ENCODE data around the gene PAK1.

Gene PAK1

GRCh38 chr11:77435972-77436371 lies 37.9 kb downstream of the PAK1 start:
- no peak for DNase-seq

DNA sequence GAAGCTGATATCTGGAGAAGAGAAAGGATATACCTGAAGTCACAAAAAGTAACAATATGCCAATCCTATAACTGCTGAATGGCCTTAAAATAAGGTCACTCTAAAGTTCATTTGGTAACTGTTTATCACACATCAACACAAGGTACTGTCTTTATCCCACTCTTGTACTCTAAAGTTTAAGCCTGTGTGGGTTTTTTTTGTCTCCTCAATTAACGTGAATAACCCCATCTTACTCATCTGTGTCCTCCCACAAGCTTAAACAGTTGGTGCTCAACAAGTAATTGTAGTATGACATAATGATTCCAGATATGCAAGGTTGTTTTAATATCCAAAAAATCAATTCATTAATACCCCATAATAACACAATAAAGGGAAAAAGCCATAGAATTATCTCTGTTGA lies 42.1 kb downstream of the PAK1 start:
- DNase-seq: no peak

DNA sequence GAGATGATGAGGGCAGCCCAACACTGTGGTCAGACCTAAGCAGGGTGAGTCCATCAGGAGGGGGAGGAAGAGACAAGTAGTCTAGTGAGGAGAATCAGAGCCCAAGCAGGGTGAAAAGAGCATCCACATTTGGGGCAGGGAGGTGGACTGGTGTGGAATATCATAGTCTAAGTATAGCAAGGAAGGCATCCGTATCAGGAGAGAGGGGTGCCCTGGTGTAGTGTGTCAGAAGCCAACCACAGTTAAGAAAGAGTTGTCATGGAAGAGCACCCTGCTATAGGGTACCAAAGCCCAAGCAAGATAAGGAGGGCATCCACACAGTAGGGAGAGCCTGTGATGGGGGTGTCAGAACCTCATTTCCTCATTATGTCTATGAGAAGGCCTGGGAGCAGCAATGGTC lies 45.3 kb downstream of the PAK1 start:
- no peak for DNase-seq

GRCh38 chr11:77425346-77425745 lies 48.5 kb downstream of the PAK1 start:
- no peak for DNase-seq

DNA sequence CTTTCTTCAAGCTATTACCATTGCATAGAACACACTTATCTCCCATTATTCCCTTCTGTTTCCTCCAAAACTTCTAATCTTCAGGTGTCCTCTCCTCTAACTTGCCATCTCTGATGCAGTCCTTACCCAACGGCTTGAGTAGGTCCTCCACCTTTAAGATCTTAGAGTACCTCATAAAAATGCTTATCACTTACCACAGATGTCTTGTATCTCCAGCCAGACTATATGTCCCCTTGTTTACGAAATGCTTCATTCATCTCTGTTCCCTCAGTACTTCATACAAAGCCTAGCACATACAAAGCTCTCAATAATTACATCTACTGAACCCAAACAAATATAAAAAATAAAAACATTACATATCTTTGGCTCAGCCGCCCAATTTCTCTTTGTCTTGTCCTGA lies 49.2 kb downstream of the PAK1 start:
- no peak for DNase-seq

DNA sequence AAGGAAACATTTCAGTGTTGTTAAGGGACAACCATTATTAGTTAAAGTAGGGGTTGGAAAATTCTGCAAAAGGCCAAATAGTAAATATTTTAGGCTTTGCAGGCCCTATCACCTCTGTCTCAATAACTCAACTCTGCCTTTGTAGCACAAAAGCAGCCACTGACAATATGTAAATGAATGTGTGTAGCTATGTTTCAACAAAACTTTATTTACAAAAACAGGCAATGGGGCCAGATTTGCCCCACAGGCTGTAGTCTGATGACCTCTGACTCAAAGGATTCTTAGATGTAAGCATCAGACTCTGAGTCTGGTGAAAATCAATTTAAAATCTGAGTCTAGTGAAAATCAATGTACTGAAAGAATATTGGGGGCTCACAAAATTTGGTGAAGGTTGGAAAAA lies 50.3 kb downstream of the PAK1 start:
- DNase-seq: no peak

DNA sequence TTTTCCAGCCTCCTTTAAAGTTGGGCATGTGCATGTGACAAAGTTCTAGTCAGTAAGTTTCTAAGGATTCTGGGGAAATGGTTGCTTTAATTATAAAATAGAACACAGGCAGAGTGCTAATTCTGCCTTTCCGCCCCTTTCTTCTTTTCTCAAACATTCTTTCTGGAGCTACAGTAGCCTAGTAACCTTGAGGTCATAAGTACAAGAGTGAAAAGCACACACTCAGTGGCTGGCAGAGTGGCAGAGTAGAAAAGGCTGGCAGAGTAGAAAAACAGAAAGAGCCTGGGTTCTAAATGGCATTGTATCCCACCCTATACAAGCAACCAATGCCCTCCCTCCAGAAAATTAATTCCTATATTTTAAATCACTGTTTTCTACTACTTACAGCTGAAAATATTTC lies 51.2 kb downstream of the PAK1 start:
- DNase-seq: no peak

GRCh38 chr11:77421041-77421723 lies 52.7 kb downstream of the PAK1 start:
- DNase-seq: no peak

DNA sequence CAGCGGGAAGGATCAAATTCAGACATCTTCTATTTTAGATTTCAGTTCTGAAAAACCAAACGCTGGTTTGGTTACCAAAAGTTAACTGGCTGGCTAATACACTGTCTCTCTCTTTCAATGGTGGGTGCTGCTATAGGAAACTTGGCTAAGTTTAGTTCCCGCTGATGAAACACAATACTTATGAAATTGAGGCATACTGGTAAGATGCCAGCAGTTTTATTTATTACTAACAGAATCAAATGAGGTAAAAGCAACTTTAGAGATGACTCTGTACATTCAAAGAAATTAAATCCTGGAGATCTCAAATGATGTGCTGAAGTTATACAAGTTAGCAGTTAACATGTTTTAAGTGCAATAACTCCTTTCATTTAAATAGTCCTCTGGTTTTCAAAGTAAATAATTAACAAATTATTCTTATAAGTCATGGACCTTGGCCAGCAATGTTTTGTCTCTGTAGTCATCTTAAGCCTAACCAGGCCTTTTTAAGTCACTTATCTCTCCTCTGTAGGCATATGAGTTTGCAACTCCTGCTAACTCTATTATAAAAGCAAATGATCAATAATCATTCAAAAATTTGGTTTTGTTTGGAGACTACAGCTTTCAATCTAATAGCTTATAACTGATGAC lies 54.8 kb downstream of the PAK1 start:
- no peak for DNase-seq

GRCh38 chr11:77418155-77418970 lies 55.5 kb downstream of the PAK1 start:
- no peak for DNase-seq

GRCh38 chr11:77416357-77416756 lies 57.5 kb downstream of the PAK1 start:
- no peak for DNase-seq

GRCh38 chr11:77413850-77414460 lies 59.9 kb downstream of the PAK1 start:
- DNase-seq: no peak

- DNase-seq: no peak
Observed at GRCh38 chr11:77412814-77413213, 61.1 kb downstream of the PAK1 start.

GRCh38 chr11:77411717-77412441 lies 62.0 kb downstream of the PAK1 start:
- DNase-seq: peak; percentile 74 to 75

DNA sequence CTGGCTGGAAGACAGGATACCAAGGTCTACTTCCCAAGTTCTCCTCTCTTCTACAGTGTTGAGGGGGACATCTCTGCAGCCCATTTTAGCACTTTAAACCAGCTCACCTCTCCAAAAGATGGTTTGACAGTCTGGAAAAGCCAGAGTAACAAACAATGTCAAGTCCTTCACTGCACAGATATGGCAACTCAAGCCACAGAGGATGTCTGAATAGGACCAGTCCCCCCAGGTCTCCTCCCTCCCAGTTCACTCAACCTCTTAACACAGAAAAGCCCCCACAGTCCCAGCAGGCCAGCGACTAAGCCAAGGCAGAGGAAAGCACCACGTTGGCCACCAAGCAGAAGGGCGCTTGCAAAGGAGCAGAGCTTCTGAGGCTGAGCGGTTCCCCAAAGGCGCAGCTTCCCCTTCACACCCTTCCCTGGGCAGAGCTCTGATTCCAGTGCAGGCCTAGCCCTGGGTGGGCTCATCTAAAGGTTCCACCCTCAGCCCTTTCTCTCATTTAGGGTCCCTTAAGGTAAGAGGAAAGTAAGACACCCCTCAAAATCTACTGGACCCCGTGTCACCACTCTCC lies 62.7 kb downstream of the PAK1 start:
- peak; percentile 4 to 6 for DNase-seq

DNA sequence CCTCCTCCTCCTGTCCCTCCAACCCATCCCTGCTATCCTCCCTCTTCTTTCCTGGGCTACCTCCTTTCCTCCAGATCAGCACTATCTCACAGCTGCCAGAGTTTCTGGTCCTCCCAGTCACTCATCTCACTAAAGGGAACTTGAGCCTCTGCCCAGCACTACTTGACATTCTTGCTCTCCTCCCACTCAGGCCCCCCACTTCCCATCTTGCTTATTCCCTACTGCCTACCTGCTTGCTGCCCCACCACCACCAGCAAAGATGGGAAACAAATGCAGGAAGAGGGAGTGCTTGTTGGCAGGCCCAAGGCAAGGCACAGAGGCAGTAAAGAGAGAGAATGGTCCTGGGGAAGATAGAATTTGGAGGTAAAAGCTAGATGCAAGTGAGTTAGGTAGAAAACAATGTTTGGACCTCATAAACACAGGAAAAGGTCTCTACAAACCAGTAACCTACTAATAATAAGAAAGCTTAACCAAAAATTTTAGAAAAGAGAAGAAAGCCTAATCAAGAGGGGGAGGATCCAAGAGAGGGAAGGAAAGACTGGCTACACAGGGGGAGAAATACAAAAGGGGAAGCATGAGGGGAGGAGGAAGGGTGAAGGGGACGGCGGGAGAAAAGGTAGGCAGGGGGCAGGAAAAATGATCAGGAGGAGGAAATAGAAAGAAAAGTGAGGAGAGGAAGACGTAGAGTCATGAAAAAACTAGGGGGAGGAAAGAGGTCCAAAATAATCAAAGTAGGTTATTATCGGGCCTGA lies 63.6 kb downstream of the PAK1 start:
- no peak for DNase-seq

- no peak for DNase-seq
Observed at GRCh38 chr11:77409046-77409445, 64.8 kb downstream of the PAK1 start.

DNA sequence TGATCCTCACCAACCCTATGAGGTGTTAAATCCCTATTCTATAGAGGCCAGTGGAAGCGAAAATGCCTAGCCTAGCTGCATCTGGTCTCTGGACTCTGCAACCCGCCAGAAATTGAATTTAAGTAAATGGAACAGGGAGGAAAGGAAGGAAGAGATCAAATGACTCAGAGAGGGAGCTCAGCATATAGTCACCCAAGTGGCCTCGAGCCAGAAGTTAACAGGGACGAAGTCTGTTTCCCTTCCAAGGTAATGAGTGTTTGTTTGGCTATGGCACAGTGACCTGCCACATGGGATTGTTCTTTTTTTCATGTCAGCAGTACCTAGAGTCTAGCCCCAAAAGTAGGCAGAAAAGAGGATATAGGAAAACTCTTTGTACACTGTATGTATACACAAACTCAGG lies 66.3 kb downstream of the PAK1 start:
- DNase-seq: no peak

DNA sequence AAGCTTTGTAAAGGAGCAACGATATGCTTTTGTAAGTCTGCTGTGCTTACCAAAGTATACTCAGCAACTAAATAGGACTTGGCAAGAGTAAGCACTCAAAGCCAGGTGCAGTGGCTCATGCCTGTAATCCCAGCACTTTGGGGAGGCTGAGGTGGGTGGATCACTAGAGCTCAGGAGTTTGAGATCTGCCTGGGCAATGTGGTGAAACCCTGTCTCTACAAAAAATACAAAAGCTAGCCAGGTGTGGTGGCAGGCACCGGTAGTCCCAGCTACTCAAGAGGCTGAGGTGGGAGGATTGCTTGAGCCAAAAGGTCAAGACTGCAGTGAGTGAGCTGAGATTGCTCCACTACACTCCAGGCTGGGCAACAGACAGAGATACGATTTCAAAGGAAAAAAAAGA lies 67.5 kb downstream of the PAK1 start:
- DNase-seq: no peak

DNA sequence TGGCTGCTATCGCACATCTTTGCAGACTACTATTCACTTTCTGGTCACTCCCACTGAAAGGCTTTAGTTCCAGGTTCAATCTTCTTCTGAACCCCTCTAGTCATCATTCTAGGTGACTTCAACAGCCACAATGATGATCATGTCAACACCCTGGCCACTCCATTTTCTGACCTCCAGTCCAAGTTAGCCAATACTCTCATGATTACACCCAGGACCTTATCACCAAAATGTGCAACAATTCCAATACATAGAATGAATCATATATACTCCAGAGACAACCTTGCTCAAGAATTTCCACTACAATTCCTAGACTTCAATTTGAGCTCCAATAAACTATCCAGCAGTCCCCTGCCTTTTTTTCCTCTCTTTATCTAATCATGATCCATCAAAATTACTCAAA lies 70.7 kb downstream of the PAK1 start:
- DNase-seq: no peak

DNA sequence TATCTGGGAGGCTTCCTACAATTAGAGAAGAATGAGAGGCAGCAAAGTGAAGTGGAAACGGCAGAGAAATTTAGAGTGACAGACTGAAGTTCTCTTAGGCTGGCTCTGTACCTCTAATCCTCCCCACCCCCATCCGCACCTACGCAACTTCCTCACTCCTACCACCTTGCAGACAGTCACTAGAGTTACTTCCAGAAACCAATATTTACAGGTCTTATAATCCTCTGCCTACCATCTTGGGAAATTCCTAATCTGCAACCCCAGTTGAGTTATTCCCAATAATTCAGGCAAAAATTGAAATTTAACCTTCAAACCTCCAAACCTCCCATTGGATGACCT lies 71.7 kb downstream of the PAK1 start:
- DNase-seq: peak in 1 of 2 experiments; percentile 2
